Measurements from ENCODE around the gene ATG16L2. TPM values are rescaled to one million over a fixed set of nuclear protein-coding genes. Genes with fewer than 3 reads are reported as not detected.

Gene ATG16L2
- total and polyA plus RNA-seq, 2 of the 4 experiments (the other 2 are of a cell fraction): 1.3 to 12.7 TPM

DNA sequence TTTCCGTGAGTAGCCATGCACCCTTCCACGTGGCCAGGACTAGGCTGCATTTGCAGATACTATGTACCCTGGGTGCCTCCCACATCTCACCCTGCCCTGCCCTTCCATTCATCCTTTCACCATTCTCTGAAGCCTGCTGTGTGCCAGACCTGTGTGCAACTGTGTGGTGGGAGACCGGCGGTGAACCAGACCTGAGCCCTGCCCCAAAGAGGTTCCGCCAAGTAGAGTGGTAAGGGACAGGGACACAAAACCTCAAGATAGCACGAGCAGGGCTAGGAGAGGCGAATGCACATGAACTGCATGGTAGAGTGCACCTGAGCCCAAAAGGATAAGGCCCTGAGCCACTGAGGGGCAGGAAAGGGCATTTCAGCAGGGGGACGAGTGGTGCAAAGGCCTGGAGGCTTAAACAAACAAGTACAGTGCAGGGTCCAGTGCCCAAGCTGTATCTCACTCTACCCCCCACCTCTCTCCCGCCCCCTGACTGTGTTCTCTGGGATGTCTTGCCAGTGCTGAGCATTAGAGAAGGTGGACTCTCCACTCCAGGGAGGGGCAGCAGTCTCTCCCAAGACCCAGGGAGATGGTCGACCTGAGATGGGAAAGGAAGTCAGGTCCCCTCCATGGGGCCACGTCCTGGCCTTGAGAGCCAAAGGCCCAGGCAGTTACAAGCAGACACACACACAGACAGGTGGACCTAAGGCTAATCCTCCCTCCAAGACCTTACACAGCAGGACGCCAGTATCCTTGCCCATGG, 47.9 kb upstream of the ATG16L2 start:
- POLR2A ChIA-PET (ENCODE audit: unreplicated experiment): no interaction called here
- no peak overlapping the region for H3K4me2 ChIP-seq (ENCODE audit: low read depth, low read length)
- 84% methylated on average over 5 of the region's 12 CpGs; no CpG with 5 or more reads in 1 of the 2 experiments for WGBS, 2 experiments (ENCODE audit: extremely low coverage in 2 of 2, insufficient read length in 1 of 2)

More for the DNA sequence above, 47.9 kb upstream of the ATG16L2 start:
- no peaks in the 10 kb centered on the region for H3K27me3 ChIP-seq (ENCODE audit: control insufficient read depth, insufficient read depth, low read length)
- H4K8ac ChIP-seq (ENCODE audit: low read depth in 2 of 2, low read length in 2 of 2): no peak overlapping the region
- peaks cover 3% of the 10 kb centered on the region for H4K20me1 ChIP-seq (ENCODE audit: insufficient read depth, low read length)
- no peak overlapping the region for H3K27ac ChIP-seq (ENCODE audit: insufficient read depth, low read length)
- H3K9me1 ChIP-seq (ENCODE audit: insufficient read depth, low read length): peaks cover 8% of the 10 kb centered on the region; the same call in 1 of the 2 replicates
- H2BK5ac ChIP-seq (ENCODE audit: low read depth, low read length, poor library complexity, severe bottlenecking): no peak overlapping the region
- ATAC-seq (ENCODE audit: low read depth) (no peak), DNase-seq (no peak)
- H2BK20ac ChIP-seq (ENCODE audit: low read depth, low read length): no peak overlapping the region
- no peak overlapping the region for H3K4ac ChIP-seq (ENCODE audit: low read depth, low read length)
- no peak overlapping the region for H3K14ac ChIP-seq (replicated peaks; ENCODE audit: low read depth, low read length)
- H3K4me3 ChIP-seq (ENCODE audit: insufficient read depth, low read depth, low read length): no peak overlapping the region
- H2BK15ac ChIP-seq (ENCODE audit: low read depth, low read length): no peak overlapping the region
- no peaks in the 10 kb centered on the region for H3K36me3 ChIP-seq (ENCODE audit: control insufficient read depth, insufficient read depth, low read length)
- 0 out of 2 replicates have a peak, but pooled peaks cover 2% of the 10 kb centered on the region for H3K9me3 ChIP-seq (ENCODE audit: control insufficient read depth, insufficient read depth, low read length)
- no peak overlapping the region for H4K91ac ChIP-seq (ENCODE audit: insufficient read depth, low read depth, low read length)
- no peak overlapping the region for H3K9ac ChIP-seq (ENCODE audit: low read depth, low read length)
- H3K56ac ChIP-seq (ENCODE audit: extremely low read depth, insufficient read depth, low read length): no peak overlapping the region
- H3K23ac ChIP-seq (ENCODE audit: low read depth, low read length): no peak overlapping the region
- dilution Hi-C loops (cut with HindIII; ENCODE audit: low sequenced_read_pairs, unreplicated experiment) (no loop called here), intact Hi-C loops (cut with micrococcal nuclease) (no loop called here), in situ Hi-C loops (cut with MboI; ENCODE audit: low sequenced_read_pairs) (no loop called here)
- CTCF ChIA-PET: interaction anchor here (0.6 kb wide), 1 partner anchor 583 kb away, joined by 3 read pairs; no protein-coding TSS in a partner anchor
- no peak overlapping the region for H4K5ac ChIP-seq (ENCODE audit: low read depth, low read length)
- H3K79me1 ChIP-seq (ENCODE audit: low read depth in 1 of 2, low read length in 2 of 2): peaks cover 0 to 9% of the 10 kb centered on the region in 2 experiments; a peak in 2 of 4 replicates
- BruUV-seq (replicated peaks): no TSS peak
- no peak overlapping the region for H2AFZ ChIP-seq (replicated peaks; ENCODE audit: low read length, poor library complexity)
- no peak overlapping the region for H2AK9ac ChIP-seq (replicated peaks; ENCODE audit: low read depth, low read length, poor library complexity)
- no peak overlapping the region for H3K18ac ChIP-seq (ENCODE audit: low read depth, low read length)
- no peak overlapping the region for H2BK120ac ChIP-seq (ENCODE audit: low read depth, low read length)
- no peak overlapping the region for H2AK5ac ChIP-seq (ENCODE audit: low read depth, low read length)
- no peak for TF ChIP-seq CTCF (conservative IDR thresholded peaks at IDR 0.05; ENCODE audit: low read depth, low read length)
- TF ChIP-seq RAD21 (IDR thresholded peaks at IDR 0.05; ENCODE audit: low read length): no peak
- TF ChIP-seq RFX5 (IDR thresholded peaks at IDR 0.05; ENCODE audit: low read depth, low read length): no peak
- no peak for TF ChIP-seq MXI1 (IDR thresholded peaks at IDR 0.05; ENCODE audit: borderline replicate concordance, low read depth, low read length)
- no peak for TF ChIP-seq CHD1 (IDR thresholded peaks at IDR 0.05; ENCODE audit: low read depth, low read length)
- TF ChIP-seq USF2 (IDR thresholded peaks at IDR 0.05; ENCODE audit: low read depth, low read length): no peak
- no peak for TF ChIP-seq RCOR1 (IDR thresholded peaks at IDR 0.05; ENCODE audit: insufficient replicate concordance, low read length)
- TF ChIP-seq NFE2L2 (IDR thresholded peaks at IDR 0.05; ENCODE audit: low read depth, low read length): no peak
- peaks cover 6% of the 10 kb centered on the region; the same call in 1 of the 2 replicates for H3K4me1 ChIP-seq (ENCODE audit: control insufficient read depth, insufficient read depth, low read length)

Measured in IMR-90 (cell line).